Mesendoderm (in vitro differentiated cells): Measurements from ENCODE around the gene BBIP1.
"Not testable (repeated sequence)": the region's sequence is repeated elsewhere in the genome, so short reads cannot be mapped to it uniquely, and the experiment has no call there.

Source experiments
- DNase-seq: peaks from one replicate; pipeline ENCODE4 v3.0.0; 2013
- H2AK5ac ChIP-seq: 2 replicates; pipeline ENCODE4 v1.6.1; 2013; ENCODE audit warnings: low read length, inconsistent platforms
- H2BK120ac ChIP-seq: 2 replicates; pipeline ENCODE4 v1.6.1; 2013; ENCODE audit warnings: low read depth, mild to moderate bottlenecking, low read length, moderate library complexity, mixed read lengths
- H2BK15ac ChIP-seq: replicated peaks from 2 replicates; pipeline ENCODE4 v1.6.1; 2013; ENCODE audit warnings: low read depth, mild to moderate bottlenecking, moderate library complexity
- H2BK5ac ChIP-seq: 2 replicates; pipeline ENCODE4 v1.6.1; 2013; ENCODE audit warnings: low read length, inconsistent platforms
- H3K18ac ChIP-seq: 2 replicates; pipeline ENCODE4 v1.6.1; 2013; ENCODE audit warnings: mild to moderate bottlenecking, low read length, mixed read lengths
- H3K23ac ChIP-seq: one replicate; pipeline ENCODE4 v1.6.1; 2013; ENCODE audit warnings: low read length
- H3K27ac ChIP-seq: 2 replicates; pipeline ENCODE4 v1.5.1; 2013; ENCODE audit warnings: low read depth, mild to moderate bottlenecking, inconsistent platforms, low read length, moderate library complexity
- H3K27me3 ChIP-seq: 2 replicates; pipeline ENCODE4 v1.6.1; 2013; ENCODE audit warnings: low read length, control low read depth, mild to moderate bottlenecking, inconsistent platforms; ENCODE audit not compliant: insufficient read depth, poor library complexity
- H3K36me3 ChIP-seq: 2 replicates; pipeline ENCODE4 v1.6.1; 2013; ENCODE audit warnings: low read length, inconsistent platforms; ENCODE audit not compliant: control insufficient read depth, insufficient read depth
- H3K4ac ChIP-seq: one replicate; pipeline ENCODE4 v1.6.1; 2013; ENCODE audit warnings: low read depth, mild to moderate bottlenecking, low read length, moderate library complexity
- H3K4me1 ChIP-seq: 2 replicates; pipeline ENCODE4 v1.6.1; 2013; ENCODE audit warnings: low read depth, low read length, inconsistent platforms; ENCODE audit not compliant: control insufficient read depth
- H3K4me2 ChIP-seq: 2 replicates; pipeline ENCODE4 v1.6.1; 2013; ENCODE audit warnings: low read length
- H3K4me3 ChIP-seq: 2 replicates; pipeline ENCODE4 v1.5.1; 2013; ENCODE audit warnings: mild to moderate bottlenecking, low read length
- H3K56ac ChIP-seq: one replicate; pipeline ENCODE4 v1.6.1; 2013; ENCODE audit warnings: low read length
- H3K79me1 ChIP-seq: 2 replicates; pipeline ENCODE4 v1.6.1; 2013; ENCODE audit warnings: low read length, inconsistent platforms
- H3K79me2 ChIP-seq: 2 replicates; pipeline ENCODE4 v1.6.1; 2013; ENCODE audit warnings: mild to moderate bottlenecking, low read length; ENCODE audit not compliant: control insufficient read depth, insufficient read depth
- H3K9ac ChIP-seq: 2 replicates; pipeline ENCODE4 v1.6.1; 2013; ENCODE audit warnings: low read length, inconsistent platforms
- H4K5ac ChIP-seq: one replicate; pipeline ENCODE4 v1.6.1; 2013; ENCODE audit warnings: low read length
- H4K8ac ChIP-seq: one replicate; pipeline ENCODE4 v1.6.1; 2013; ENCODE audit warnings: low read depth, mild to moderate bottlenecking, control low read depth, low read length, moderate library complexity
- whole genome bisulfite sequencing: extraction: QIAGEN DNeasy Blood & Tissue Kit; methylation state at CpG from one replicate; pipeline ENCODE4 v1.1.7; 2013; ENCODE audit warnings: low lambda C conversion rate, missing lambda C conversion rate; ENCODE audit not compliant: insufficient coverage; ENCODE audit errors: extremely low coverage; 5-methylcytosine and 5-hydroxymethylcytosine counted together

BBIP1 gene

DNA sequence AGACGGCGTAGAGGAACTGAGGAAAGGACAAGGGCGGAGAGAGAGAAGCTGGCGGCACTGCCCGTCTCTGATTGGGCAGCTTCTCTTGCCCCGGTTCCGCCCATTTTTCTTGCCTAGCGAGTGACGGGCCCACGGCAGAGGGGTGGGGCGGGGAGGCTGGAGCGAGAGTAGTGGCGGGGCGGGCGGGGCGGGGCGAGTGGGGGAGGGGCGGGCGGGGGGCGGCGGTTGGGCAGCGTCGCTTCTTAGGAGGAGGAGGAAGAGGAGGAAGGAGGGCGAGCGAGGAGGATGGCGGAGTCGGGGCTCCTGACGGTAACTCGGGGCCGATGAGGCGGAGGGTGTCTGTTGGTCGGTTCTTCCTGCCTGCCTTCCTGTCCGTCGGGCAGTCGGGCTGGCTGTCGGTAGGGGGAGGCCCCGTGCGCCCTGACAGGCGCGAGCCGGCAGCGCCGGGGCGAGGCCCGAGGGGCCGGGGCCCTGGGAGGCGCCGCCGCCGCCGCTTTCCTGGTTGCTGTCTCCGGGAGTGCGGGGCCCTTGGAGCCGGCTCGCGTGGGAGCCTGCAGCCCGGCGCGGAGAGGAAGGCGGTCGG lies 460 bp upstream of the BBIP1 start, which contains the start of gene SHOC2:
Gene SHOC2 (plus strand): TSS at position 256 of the 583 bp plus-strand sequence. CDS start 44,755 bp downstream, outside the sequence.
- peak within 1 kb of the TSS; percentile 98 for H3K27ac ChIP-seq
- H3K56ac ChIP-seq, result peak within 1 kb of the TSS; percentile 98
- no peak within 1 kb of the TSS for H2BK15ac ChIP-seq
- no peaks in the 10 kb centered on the region for H3K27me3 ChIP-seq
- no CpG with 5 or more reads among the region's 61 CpGs for WGBS
- no peaks in the 10 kb centered on the region for H3K36me3 ChIP-seq
- H3K79me2 ChIP-seq, result peaks cover 18% of the 10 kb centered on the region
- H3K4ac ChIP-seq, result peak within 1 kb of the TSS; percentile 72
- H2AK5ac ChIP-seq, result no peak within 1 kb of the TSS
- H3K18ac ChIP-seq, result peak within 1 kb of the TSS; percentile 78
- H3K4me3 ChIP-seq, result peak within 1 kb of the TSS; percentile 87
- H4K8ac ChIP-seq, result peak within 1 kb of the TSS; percentile 1
- H3K4me2 ChIP-seq, result peak within 1 kb of the TSS; percentile 33
- peaks cover 2% of the 10 kb centered on the region for H3K79me1 ChIP-seq
- peak within 1 kb of the TSS; percentile 91 for H2BK5ac ChIP-seq
- DNase-seq, result no peak
- H4K5ac ChIP-seq, result no peak within 1 kb of the TSS
- peak within 1 kb of the TSS; percentile 4 for H2BK120ac ChIP-seq
- H3K9ac ChIP-seq, result peak within 1 kb of the TSS; percentile 90
- H3K4me1 ChIP-seq, result peaks cover 5% of the 10 kb centered on the region
- H3K23ac ChIP-seq, result no peak within 1 kb of the TSS

DNA sequence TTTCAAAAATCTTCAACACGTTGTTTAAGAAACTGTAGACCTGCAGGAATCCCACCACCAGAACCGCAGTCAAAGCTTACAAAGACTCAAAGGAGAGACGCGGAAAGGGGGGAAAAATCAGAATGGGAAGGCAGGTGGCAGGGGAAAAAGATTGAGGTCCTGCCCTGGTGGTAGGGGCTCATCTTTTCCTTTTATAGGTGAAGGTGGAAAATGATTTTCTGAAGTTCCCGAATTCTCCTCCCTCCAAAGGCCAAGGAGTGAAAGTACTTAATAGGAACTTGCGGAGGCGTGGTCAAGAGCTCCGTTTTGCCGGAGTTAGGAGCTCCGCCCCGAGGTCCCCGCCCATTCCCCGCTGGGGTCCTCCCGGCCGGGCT lies 724 bp downstream of the BBIP1 start:
- no peak overlapping the region for H3K23ac ChIP-seq
- peak overlapping the region; percentile 57 for H3K4me3 ChIP-seq
- no peaks in the 10 kb centered on the region for H3K27me3 ChIP-seq
- no peak overlapping the region for H2BK15ac ChIP-seq
- peak overlapping the region; percentile 98 for H3K56ac ChIP-seq
- H2AK5ac ChIP-seq, result no peak overlapping the region
- DNase-seq, result peak; percentile 98
- H3K18ac ChIP-seq, result peak overlapping the region; percentile 32
- H3K27ac ChIP-seq, result peak overlapping the region; percentile 39
- H4K5ac ChIP-seq, result no peak overlapping the region
- no peak overlapping the region for H2BK5ac ChIP-seq
- H3K4ac ChIP-seq, result peak overlapping the region; percentile 71
- peaks cover 15% of the 10 kb centered on the region for H3K79me2 ChIP-seq
- H3K79me1 ChIP-seq, result no peaks in the 10 kb centered on the region
- H4K8ac ChIP-seq, result no peak overlapping the region
- H3K9ac ChIP-seq, result peak overlapping the region; percentile 83
- peak overlapping the region; percentile 93 for H3K4me2 ChIP-seq
- H2BK120ac ChIP-seq, result no peak overlapping the region
- peaks cover 5% of the 10 kb centered on the region for H3K4me1 ChIP-seq
- H3K36me3 ChIP-seq, result no peaks in the 10 kb centered on the region
- WGBS, result no CpG with 5 or more reads among the region's 15 CpGs

DNA sequence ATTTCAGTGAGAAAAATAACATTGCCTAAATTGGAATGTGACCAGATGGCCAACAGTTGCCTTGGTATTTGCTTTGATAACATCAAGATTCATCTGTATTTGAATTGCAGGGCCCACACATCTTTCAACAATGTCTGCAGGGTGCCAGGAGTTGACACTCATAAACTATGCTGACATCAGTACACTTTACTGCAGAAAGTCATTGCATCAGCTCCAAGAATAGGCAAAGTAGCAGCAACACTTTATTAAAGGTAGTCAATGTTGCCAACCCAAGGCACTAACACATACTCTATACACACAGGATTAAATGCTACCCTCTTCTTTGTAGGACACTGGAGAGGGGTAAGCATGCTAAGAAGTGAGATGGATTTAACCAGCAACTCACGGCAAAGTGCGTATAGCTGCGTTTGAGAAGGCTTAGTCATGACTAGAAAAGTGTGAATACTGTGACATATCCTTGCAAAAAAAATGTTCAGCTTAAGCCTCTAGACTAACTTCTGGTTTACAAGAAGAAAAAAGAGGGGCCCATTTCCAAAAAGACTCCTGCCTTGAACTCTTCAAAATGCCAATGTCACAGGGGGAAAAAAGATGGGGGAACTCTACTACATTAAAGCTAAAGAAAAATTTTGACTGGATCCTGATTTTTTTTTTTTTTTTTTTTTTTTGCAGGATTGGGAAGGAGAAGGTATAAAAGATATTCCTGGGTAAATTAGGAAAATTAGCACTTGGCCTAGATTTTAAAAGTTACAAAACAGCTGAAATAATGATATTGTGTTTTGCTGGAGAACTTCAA lies 2.2 kb downstream of the BBIP1 start:
- no peak overlapping the region for H2BK120ac ChIP-seq
- peak overlapping the region; percentile 47 for H3K18ac ChIP-seq
- H2AK5ac ChIP-seq, result no peak overlapping the region
- peak; percentile 80 for DNase-seq
- H3K9ac ChIP-seq, result no peak overlapping the region
- no peak overlapping the region for H4K8ac ChIP-seq
- H3K27ac ChIP-seq, result peak overlapping the region; percentile 43
- no peaks in the 10 kb centered on the region for H3K36me3 ChIP-seq
- peaks cover 11% of the 10 kb centered on the region for H3K79me2 ChIP-seq
- WGBS, result no CpG with 5 or more reads among the region's 3 CpGs
- no peak overlapping the region for H2BK15ac ChIP-seq
- H3K4me3 ChIP-seq, result no peak overlapping the region
- H3K56ac ChIP-seq, result peak overlapping the region; percentile 67
- no peak overlapping the region for H3K4me2 ChIP-seq
- H3K4ac ChIP-seq, result peak overlapping the region; percentile 68
- H4K5ac ChIP-seq, result no peak overlapping the region
- H2BK5ac ChIP-seq, result peak overlapping the region; percentile 72
- H3K23ac ChIP-seq, result peak overlapping the region; percentile 96
- no peaks in the 10 kb centered on the region for H3K27me3 ChIP-seq
- peaks cover 5% of the 10 kb centered on the region for H3K4me1 ChIP-seq
- H3K79me1 ChIP-seq, result no peaks in the 10 kb centered on the region

DNA sequence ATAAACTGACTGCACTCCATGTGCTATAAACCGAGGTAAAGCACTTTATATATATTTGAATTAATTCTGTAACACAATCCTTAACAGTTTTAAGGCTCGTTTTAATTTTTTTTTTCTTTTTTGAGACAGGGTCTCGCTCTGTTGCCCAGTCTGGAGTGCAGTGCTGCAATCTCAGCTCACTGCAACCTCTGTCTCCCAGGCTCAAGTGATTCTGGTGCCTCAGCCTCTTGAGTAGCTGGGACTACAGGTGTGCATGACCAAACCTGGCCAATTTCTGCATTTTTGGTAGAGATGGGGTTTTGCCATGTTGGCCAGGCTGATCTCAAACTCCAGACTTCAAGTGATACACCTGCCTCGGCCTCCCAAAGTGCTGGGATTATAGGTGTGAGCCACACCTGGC lies 3.4 kb downstream of the BBIP1 start:
- H2BK15ac ChIP-seq, H3K36me3 ChIP-seq: not testable (repeated sequence)
- no CpG with 5 or more reads among the region's 4 CpGs for WGBS

DNA sequence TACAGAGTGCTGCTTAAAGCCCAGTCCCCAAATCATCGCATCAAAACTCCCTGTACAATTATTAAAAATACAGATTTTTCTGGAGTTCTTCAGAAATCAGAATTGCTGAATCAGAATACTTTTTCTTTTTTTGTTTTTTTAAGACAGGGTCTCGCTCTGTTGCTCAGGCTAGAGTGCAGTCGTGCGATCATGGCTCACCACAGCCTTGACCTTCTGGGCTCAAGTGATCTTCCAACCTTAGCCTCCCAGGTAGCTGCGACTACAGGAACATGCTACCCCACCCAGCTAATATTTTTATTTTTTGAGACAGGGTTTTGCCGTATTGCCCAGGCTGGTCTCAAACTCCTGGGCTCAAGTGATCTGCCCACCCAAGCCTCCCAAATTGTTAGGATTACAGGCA lies 3.9 kb downstream of the BBIP1 start:
- no CpG with 5 or more reads among the region's 6 CpGs for WGBS
- no peak overlapping the region for H4K8ac ChIP-seq
- no peak overlapping the region for H3K4ac ChIP-seq
- no peak for DNase-seq
- H3K18ac ChIP-seq, result no peak overlapping the region
- H2BK120ac ChIP-seq, result no peak overlapping the region
- H3K4me2 ChIP-seq, result no peak overlapping the region
- no peak overlapping the region for H4K5ac ChIP-seq
- H3K4me1 ChIP-seq, result peaks cover 5% of the 10 kb centered on the region
- H3K27me3 ChIP-seq, result no peaks in the 10 kb centered on the region
- no peak overlapping the region for H3K9ac ChIP-seq
- peaks cover 2% of the 10 kb centered on the region for H3K79me2 ChIP-seq
- H3K4me3 ChIP-seq, result no peak overlapping the region
- no peak overlapping the region for H3K27ac ChIP-seq
- H2AK5ac ChIP-seq, result no peak overlapping the region
- H3K56ac ChIP-seq, result no peak overlapping the region
- H2BK5ac ChIP-seq, result no peak overlapping the region
- H3K79me1 ChIP-seq, result no peaks in the 10 kb centered on the region
- H3K23ac ChIP-seq, result no peak overlapping the region
- H3K36me3 ChIP-seq, result no peaks in the 10 kb centered on the region
- no peak overlapping the region for H2BK15ac ChIP-seq

More for the DNA sequence above, 3.4 kb downstream of the BBIP1 start:
- H3K56ac ChIP-seq, H3K4ac ChIP-seq, H3K4me1 ChIP-seq, H3K4me2 ChIP-seq, H3K4me3 ChIP-seq, H3K9ac ChIP-seq, H3K27ac ChIP-seq, H2BK5ac ChIP-seq, H3K79me1 ChIP-seq, DNase-seq, H4K8ac ChIP-seq, H3K23ac ChIP-seq, H2BK120ac ChIP-seq, H3K18ac ChIP-seq, H4K5ac ChIP-seq, H3K27me3 ChIP-seq, H3K79me2 ChIP-seq, H2AK5ac ChIP-seq: not testable (repeated sequence)
